OCI-LY7 (cell line): ENCODE data around the gene IPO8. TPM values are rescaled to one million over a fixed set of nuclear protein-coding genes. Genes with fewer than 3 reads are reported as not detected.

Experiments
- BruUV-seq: library from RNA; stranded (reverse); fragments of 400-500 nt; replicated peaks from 2 replicates; lab custom pipeline; 2021; lab: Mats Ljungman, UMichigan
- CTCF ChIA-PET: fragments of 300-600 bp; sonication (Branson Sonifier 250); formaldehyde crosslinking; loops from one replicate; lab custom pipeline; 2022; ENCODE audit warnings: antibody characterized with exemption; ENCODE audit not compliant: unreplicated experiment; lab: Charles Lee
- POLR2A ChIA-PET: fragments of 300-600 bp; sonication (Branson Sonifier 250); formaldehyde crosslinking; loops from one replicate; lab custom pipeline; 2022; ENCODE audit warnings: antibody characterized with exemption; lab: Charles Lee
- DNase-seq: peaks from one replicate; pipeline ENCODE4 v3.0.0-alpha.2; 2015; ENCODE audit warnings: low spot score
- H2AFZ ChIP-seq: fragments of 200-600 bp; sonication (generic), shearing (Covaris generic); 2 replicates; pipeline ENCODE4 v1.6.1; 2014; ENCODE audit warnings: mild to moderate bottlenecking, antibody characterized with exemption, low read length, moderate library complexity
- H3K27ac ChIP-seq: fragments of 200-600 bp; sonication (generic); 2 replicates; pipeline ENCODE4 v1.5.1; 2014; ENCODE audit warnings: mixed run types, low read depth, mild to moderate bottlenecking, moderate library complexity, low read length, inconsistent platforms; ENCODE audit not compliant: poor library complexity, severe bottlenecking
- H3K36me3 ChIP-seq: fragments of 200-600 bp; sonication (generic); 2 replicates; pipeline ENCODE4 v1.6.1; 2014; ENCODE audit warnings: mild to moderate bottlenecking, antibody characterized with exemption, low read length, moderate library complexity, mixed read lengths; ENCODE audit not compliant: insufficient read depth
- H3K4me1 ChIP-seq: fragments of 200-600 bp; sonication (generic); 2 replicates; pipeline ENCODE4 v1.5.1; 2014; ENCODE audit warnings: mild to moderate bottlenecking, low read length; ENCODE audit not compliant: insufficient read depth, poor library complexity, severe bottlenecking
- H3K4me2 ChIP-seq: fragments of 200-600 bp; sonication (generic); 2 replicates; pipeline ENCODE4 v1.6.1; 2014; ENCODE audit warnings: mild to moderate bottlenecking, low read length
- H3K4me3 ChIP-seq: fragments of 200-600 bp; sonication (generic); 2 replicates; pipeline ENCODE4 v1.5.1; 2014; ENCODE audit warnings: mild to moderate bottlenecking, low read depth, low read length; ENCODE audit not compliant: poor library complexity, severe bottlenecking
- H3K79me2 ChIP-seq: fragments of 200-600 bp; sonication (generic); 2 replicates; pipeline ENCODE4 v1.6.1; 2016; ENCODE audit warnings: low read depth, mild to moderate bottlenecking, low read length, moderate library complexity, mixed read lengths; ENCODE audit not compliant: insufficient read depth
- H3K9me2 ChIP-seq: fragments of 200-600 bp; sonication (generic); 2 replicates; pipeline ENCODE4 v1.6.1; 2016; ENCODE audit warnings: mild to moderate bottlenecking, low read length, mixed read lengths; ENCODE audit not compliant: insufficient read depth
- H3K9me3 ChIP-seq: fragments of 200-600 bp; sonication (generic); 2 replicates; pipeline ENCODE4 v1.6.1; 2014; ENCODE audit warnings: mild to moderate bottlenecking, mixed run types, low read length, mixed read lengths
- H4K20me1 ChIP-seq: fragments of 200-600 bp; sonication (generic); 2 replicates; pipeline ENCODE4 v1.6.1; 2014; ENCODE audit warnings: mild to moderate bottlenecking, antibody characterized with exemption, low read length, moderate library complexity, mixed read lengths; ENCODE audit not compliant: insufficient read depth
- CTCF ChIP-seq: fragments of 200-600 bp; sonication (generic); conservative IDR thresholded peaks from 2 replicates; pipeline ENCODE4 v1.5.1; 2014; ENCODE audit warnings: mild to moderate bottlenecking, antibody characterized with exemption, low read length, moderate library complexity, mixed read lengths
- EZH2phosphoT487 ChIP-seq: fragments of 200-600 bp; sonication (generic); IDR thresholded peaks from 2 replicates; pipeline ENCODE4 v1.6.1; 2018; ENCODE audit warnings: low read depth, borderline replicate concordance, mild to moderate bottlenecking, mixed run types, antibody characterized with exemption, low read length, moderate library complexity, mixed read lengths
- intact Hi-C: fragments of 100-400 bp; cut with micrococcal nuclease; formaldehyde crosslinking; loops from one replicate; pipeline ENCODE4 v1.10.0; 2022; ENCODE audit not compliant: unreplicated experiment
- total RNA-seq, 2 experiments: library from RNA; depleted of rRNA in 1 of 2; stranded (reverse); fragments of >200 nt in 1 of 2; shearing (Covaris generic) in 1 of 2; gene quantifications; 2 replicates each; pipeline ENCODE4 v1.2.3, GENCODE V29; 2014 to 2022

Gene IPO8
- total RNA-seq, 2 experiments from 2014 or later, result 14.7 to 41.6 TPM

GRCh38 chr12:30740274-30740673, 44.6 kb upstream of the IPO8 start:
- ChIA-PET CTCF (no interaction called here), POLR2A (no interaction called here)
- peaks cover 17% of the 10 kb centered on the region; the same call in 1 of the 2 replicates for H3K36me3 ChIP-seq
- no peak overlapping the region for H3K4me2 ChIP-seq
- H3K27ac ChIP-seq, result no peak overlapping the region
- intact Hi-C loops, result no loop called here
- no peaks in the 10 kb centered on the region for H3K79me2 ChIP-seq
- no peak overlapping the region for H2AFZ ChIP-seq
- no peaks in the 10 kb centered on the region for H3K9me2 ChIP-seq
- no TSS peak for BruUV-seq
- DNase-seq, result no peak
- H3K9me3 ChIP-seq, result no peaks in the 10 kb centered on the region
- no peaks in the 10 kb centered on the region for H3K4me1 ChIP-seq
- TF ChIP-seq EZH2phosphoT487 (no peak), CTCF (no peak)
- H3K4me3 ChIP-seq, result no peak overlapping the region
- H4K20me1 ChIP-seq, result no peaks in the 10 kb centered on the region

DNA sequence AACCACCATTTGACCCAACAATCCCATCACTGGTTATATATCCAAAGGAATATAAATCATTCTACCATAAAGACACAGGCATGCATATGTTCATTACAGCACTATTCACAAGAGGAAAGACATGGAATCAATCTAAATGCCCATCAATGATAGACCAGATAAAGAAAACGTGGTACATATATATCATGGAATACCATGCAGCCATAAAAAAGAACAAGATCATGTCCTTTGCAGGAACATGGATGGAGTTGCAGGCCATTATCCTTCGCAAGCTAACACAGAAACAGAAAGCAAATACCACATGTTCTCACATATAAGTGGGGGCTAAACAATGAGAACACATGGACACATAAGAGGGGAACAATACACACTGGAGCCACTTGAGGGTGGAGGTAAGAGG, 43.4 kb upstream of the IPO8 start:
- no peak overlapping the region for H2AFZ ChIP-seq
- ChIA-PET POLR2A (no interaction called here), CTCF (no interaction called here)
- DNase-seq, result no peak
- H3K79me2 ChIP-seq, result no peaks in the 10 kb centered on the region
- H3K4me3 ChIP-seq, result no peak overlapping the region
- H3K4me1 ChIP-seq, result no peaks in the 10 kb centered on the region
- H3K9me3 ChIP-seq, result no peaks in the 10 kb centered on the region
- TF ChIP-seq CTCF, result no peak
- TF ChIP-seq EZH2phosphoT487, result no peak
- BruUV-seq, result no TSS peak
- no peaks in the 10 kb centered on the region for H3K9me2 ChIP-seq
- peaks cover 24% of the 10 kb centered on the region; the same call in 1 of the 2 replicates for H3K36me3 ChIP-seq
- H3K27ac ChIP-seq, result no peak overlapping the region
- no peak overlapping the region for H3K4me2 ChIP-seq
- intact Hi-C loops, result no loop called here
- no peaks in the 10 kb centered on the region for H4K20me1 ChIP-seq

DNA sequence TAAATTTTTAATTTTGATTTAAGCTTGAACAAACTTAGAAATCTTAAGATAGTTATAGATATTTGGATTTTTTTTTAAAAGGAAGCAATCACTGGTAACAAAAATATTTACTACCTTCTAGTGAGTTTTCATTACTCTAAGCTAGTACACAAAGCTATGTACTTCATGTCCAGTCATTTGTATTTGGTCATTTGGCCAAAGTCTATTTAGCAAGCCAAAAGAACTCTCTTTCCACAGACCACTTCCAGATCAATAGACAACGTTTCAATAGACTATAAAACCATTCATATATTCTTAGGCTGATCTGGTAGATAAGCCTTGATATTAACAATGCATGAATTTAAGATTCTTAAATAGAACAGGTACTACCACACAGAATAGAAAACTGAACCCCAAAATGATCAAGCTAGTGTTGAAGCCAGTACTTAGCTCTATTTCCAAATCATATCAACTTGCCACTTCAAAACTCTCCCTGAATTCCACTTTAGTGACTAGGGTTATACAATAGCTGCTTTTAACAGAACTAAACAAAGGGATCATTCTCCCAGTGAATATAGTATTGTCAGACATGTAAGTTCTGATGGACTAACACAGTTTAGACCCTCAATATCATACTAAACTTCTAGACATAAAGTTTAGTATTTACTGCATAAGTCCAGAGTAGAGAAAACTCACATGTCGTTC, 37.4 kb upstream of the IPO8 start:
- BruUV-seq, result no TSS peak
- H3K9me2 ChIP-seq, result no peaks in the 10 kb centered on the region
- no peak overlapping the region for H3K27ac ChIP-seq
- H3K36me3 ChIP-seq, result peaks cover 27% of the 10 kb centered on the region
- no peak overlapping the region for H2AFZ ChIP-seq
- H3K4me3 ChIP-seq, result no peak overlapping the region
- no peak for TF ChIP-seq CTCF
- no peak for TF ChIP-seq EZH2phosphoT487
- no peaks in the 10 kb centered on the region for H3K4me1 ChIP-seq
- DNase-seq, result no peak
- intact Hi-C loops, result no loop called here
- H3K79me2 ChIP-seq, result no peaks in the 10 kb centered on the region
- POLR2A ChIA-PET, result interaction anchor here (0.5 to 1.9 kb wide), 7 partner anchors 9 to 118 kb away, joined by 3 to 7 read pairs (median 4); no protein-coding TSS in a partner anchor
- no peaks in the 10 kb centered on the region for H4K20me1 ChIP-seq
- no peak overlapping the region for H3K4me2 ChIP-seq
- H3K9me3 ChIP-seq, result no peaks in the 10 kb centered on the region
- CTCF ChIA-PET, result interaction anchor here (0.9 kb wide), 1 partner anchor 10 kb away, joined by 3 read pairs; no protein-coding TSS in a partner anchor
